GM15510 (cell line): Measurements from ENCODE around the gene TMEM225.

Experiments used
- POLR2A ChIP-seq: IDR thresholded peaks from 3 replicates; pipeline ENCODE4 v1.6.1; 2011; ENCODE audit warnings: borderline replicate concordance; ENCODE audit not compliant: insufficient read length; ENCODE audit errors: extremely low read depth

TMEM225 gene, protein sequence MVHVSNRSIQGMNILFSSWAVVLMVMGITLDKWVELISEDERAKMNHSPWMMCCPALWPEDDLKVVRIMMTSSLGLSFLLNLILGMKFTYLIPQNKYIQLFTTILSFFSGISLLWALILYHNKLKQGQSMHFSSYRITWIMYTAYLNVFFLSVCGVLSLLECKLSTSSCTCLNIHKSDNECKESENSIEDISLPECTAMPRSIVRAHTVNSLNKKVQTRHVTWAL

DNA sequence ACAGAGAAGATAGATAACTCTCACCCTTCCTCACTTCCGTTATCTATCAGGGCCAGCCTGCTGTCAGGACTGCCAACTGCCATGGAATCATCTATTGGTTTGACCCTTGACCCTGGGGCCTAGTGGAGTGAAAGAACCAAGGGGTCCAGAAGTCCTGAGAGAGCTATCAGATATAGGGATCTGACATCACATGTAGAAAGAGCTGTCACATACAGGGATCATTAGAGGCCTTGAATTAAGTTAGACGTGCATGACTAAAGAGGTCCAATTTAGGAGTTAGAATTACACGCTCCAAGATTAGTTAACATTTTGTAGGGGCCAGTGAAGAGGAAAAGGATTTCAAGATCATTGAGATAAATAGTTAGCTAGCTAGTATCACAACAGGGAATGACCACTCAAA, at the start of gene TMEM225:
TSS of gene TMEM225 (minus strand) at position 101 of the 400 bp plus-strand sequence. CDS start 245 bp downstream, outside the sequence.
- TF ChIP-seq POLR2A: no peak

DNA sequence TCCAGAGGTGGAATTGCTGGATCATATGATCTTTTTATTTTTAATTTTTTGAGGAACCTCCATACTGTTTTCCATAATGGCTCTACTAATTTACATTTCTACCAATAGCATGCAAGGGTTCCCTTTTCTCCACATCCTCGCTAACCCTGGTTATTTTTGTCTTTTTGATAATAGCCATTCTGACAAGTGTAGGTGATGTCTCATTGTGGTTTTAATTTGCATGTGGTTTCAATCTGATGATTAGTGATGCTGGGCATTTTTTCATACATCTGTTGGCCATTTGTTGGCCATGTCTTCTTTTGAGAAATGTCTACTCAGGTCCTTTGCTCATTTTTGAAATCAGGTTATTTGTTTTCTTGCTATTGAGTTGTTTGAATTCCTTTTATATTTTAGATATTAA, 38.6 kb upstream of the TMEM225 start:
- no peak for TF ChIP-seq POLR2A

DNA sequence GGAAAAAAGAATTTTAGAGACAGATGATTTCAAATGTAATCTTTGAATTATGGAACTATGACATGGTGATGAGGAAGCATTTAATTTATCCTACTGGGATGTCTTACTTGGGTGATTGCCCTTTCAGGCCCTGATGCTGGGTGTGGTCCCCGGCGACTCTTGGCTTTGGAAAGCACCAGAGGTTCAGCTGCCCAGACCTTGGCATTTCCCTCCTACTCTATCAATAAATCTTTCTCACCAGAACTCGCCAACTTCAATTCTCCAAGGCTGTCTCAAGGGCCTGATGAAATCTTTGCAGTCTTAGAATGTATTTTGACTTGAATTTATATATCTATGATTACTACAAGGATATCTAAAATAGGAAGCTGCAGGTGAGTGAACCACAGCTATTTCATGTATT, 35.5 kb upstream of the TMEM225 start:
- TF ChIP-seq POLR2A: no peak

DNA sequence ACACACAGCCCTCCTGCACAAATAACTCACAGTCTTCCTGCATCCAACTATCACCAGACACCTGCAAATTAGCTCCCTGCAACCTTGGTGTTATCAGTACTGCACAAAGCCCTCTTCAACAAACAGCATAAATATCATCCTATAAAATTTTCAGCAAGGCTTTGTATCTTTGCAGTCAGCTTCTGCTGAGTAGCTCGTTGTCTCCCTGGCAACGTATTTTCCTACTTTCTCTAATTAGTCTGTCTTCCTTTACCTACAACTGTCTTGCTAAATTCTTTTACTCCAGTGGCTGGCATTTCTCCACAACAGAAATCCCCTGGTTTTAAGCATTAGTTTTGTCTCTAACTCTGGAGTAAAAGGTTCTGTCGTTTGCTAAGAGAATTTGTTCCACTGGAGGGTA, 20.4 kb upstream of the TMEM225 start:
- TF ChIP-seq POLR2A: no peak

DNA sequence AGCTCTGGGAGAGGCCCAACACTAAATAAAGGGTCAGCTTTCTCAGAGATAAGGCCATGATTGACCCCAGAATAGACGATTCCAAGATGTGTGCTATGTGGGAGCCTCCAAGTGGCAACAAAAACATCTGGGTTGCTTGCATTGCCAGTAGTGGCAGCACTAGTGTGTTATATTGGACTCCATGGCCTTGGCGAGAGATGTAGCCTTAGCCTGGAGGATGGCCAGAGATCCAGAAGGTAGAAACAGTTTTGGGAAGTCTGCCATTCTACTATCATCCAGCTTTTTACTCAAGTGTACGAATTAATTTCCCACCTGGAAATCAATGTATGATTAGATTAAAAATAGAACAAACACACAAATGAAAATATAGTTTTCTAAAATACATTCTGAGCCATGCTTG, 19.5 kb upstream of the TMEM225 start:
- no peak for TF ChIP-seq POLR2A

DNA sequence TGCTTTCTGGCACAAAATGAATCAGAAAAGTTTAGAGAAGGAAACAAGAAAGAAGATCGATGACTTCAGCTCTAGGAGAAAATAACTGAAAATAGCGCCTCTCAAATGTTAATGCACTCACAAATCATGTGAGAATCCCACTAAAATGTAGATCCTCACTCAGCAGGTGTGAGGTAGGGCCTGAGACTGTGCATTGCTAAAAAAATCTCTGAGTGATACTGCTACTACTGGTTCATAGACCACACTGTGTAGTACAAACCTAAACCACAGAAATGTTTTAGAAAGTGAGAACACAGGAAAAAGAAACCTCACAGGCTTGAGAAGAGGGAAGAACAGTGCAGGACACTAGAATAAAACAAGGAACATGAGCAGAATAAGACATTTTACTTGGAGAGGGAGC, 18.5 kb upstream of the TMEM225 start:
- no peak for TF ChIP-seq POLR2A

DNA sequence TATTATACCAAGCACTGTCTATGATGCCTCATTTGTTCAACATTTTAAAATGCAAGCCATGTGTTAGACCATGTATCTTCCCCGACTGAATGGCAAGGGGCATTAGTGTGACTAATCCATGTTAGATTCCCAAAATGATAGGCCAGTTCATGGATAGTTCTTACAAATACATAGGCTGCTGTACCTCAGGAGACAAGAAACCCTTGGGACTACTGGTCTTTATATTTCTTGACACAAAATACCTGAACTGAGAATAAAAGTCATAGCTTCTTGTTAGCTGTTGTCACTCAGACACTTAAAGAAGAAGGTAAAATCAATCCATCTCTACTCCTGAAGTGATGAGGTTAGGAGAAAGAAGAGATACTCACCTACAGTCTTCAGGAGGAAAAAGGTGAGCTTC, 16.4 kb upstream of the TMEM225 start, which contains the start of gene OR8D4:
TSS of gene OR8D4 (plus strand) at position 301 of the 400 bp plus-strand sequence. CDS start 4,265 bp downstream, outside the sequence.
- TF ChIP-seq POLR2A: no peak

DNA sequence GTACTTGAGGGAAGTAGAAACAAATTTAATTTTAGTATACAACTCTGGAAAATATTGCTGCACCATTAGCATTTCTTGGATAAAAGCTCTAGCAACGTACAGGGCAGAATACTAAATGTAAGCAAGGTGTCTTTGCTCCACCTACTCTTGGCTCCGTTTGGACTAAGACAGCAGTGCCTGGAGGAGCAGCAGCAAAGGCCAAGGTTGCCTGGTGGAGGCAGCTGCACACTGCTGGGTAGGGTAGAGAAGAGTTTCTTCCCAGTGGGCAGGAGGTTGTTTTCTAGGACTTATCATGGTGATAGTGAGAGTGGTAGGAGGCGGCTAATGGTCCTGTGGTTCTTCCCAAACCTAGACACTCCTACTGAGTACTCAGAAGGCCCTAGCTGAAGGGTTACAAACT, 14.3 kb upstream of the TMEM225 start:
- no peak for TF ChIP-seq POLR2A

DNA sequence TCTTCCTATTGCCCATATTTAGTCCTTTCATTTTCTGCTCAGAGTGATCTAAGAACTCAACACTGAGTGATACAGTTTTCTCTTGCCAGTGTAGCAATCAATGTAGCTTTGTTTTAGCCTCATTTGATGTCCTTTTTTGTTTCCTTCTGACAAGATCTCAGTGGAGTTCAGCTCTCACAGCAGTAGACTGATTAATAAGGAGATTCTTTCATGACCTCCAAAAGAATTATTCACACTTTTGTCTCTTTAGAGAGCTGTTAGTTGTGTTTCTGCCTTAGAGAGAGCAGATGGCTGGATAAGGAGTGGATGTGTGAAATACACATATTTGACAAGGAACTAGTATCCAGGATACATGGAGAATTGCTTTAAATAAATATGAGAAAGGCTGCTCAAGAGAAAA, 6.6 kb upstream of the TMEM225 start:
- no peak for TF ChIP-seq POLR2A

DNA sequence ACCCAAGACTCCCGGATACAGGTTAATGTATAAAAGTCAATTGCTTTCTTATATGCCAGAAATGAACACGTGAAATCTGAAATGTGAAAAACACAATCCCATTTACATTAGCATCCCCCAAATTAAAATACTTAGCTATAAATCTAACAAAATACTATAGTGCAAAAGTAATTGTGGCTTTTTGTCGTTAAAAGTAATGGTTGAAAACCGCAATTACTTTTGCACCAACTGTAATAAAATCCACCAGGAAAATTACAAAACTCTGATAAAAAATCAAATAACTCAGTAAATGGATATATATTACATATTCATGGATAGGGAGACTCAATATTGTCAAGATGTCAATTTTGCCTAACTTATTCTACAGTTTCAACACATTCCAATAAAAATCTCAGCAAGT, 4.6 kb downstream of the TMEM225 start:
- no peak for TF ChIP-seq POLR2A

DNA sequence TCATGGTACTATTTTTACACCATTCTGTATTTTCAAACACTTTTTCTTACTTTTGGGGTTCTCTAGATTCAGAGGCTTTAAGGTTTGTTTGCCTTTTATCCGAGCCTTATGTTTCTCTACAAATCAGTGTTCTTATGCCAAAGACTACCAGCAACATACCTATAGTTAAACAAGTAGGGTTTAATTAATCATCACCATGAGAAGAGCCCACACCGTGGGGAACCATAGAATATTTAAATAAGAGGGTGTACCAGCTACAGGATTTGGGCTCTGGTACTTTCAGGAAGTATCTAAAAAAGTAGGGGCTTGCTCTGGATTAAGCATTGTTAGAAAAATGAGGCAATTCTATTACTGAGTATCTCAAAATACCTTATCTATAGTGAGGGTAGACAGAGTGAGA, 25.7 kb downstream of the TMEM225 start:
- no peak for TF ChIP-seq POLR2A

DNA sequence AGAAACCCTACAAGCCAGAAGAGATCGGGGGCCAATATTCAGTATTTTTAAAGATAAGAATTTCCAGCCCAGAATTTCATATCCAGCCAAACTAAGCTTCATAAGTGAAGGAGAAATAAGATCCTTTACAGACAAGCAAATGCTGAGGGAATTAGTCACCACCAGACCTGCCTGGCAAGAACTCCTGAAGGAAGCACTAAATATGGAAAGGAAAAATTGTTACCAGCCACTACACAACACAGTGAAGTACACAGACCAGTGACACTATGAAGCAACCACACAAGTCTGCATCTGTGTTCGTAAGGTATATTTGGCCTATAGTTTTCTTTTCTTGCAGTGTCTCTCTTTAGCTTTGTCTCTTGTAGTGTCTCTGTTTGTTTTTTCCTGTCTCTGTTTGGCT, 29.0 kb downstream of the TMEM225 start:
- no peak for TF ChIP-seq POLR2A

DNA sequence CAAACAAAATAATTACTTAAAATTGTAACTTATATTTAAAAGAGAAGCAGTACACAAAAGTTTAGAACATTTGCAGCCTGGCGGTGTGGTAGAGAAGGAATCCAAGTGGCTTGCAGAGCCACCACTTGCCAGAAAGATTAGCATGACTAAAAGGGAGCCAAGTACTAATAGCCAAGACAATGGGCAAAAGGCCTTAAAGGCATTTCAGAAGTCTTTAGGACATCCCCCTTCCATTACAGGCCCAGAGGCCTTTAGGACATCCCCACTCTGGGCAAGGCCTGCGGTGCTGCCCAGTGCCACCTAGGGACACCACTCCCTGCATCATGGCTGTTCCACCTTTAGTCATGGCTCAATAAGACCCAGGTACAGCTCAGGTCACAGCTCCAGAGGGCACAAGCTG, 32.4 kb downstream of the TMEM225 start:
- no peak for TF ChIP-seq POLR2A

DNA sequence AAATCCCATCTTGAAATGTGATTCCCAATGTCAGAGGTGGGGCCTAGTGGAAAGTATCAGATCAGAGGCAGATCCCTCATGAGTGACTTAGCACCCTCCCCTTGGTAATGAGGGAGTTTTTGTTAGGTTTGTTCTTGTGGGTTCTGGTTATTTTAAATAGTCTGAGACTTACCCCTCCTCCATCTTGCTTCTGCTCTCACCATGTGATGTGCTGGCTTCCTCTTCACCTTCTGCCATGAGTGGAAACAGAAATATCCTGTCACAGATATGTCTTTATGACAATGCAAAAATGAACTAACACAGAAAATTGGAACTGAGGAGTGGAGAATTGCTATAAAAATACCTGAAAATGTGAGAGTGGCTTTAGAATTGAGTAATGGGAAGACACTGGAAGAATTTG, 33.1 kb downstream of the TMEM225 start:
- TF ChIP-seq POLR2A: no peak

DNA sequence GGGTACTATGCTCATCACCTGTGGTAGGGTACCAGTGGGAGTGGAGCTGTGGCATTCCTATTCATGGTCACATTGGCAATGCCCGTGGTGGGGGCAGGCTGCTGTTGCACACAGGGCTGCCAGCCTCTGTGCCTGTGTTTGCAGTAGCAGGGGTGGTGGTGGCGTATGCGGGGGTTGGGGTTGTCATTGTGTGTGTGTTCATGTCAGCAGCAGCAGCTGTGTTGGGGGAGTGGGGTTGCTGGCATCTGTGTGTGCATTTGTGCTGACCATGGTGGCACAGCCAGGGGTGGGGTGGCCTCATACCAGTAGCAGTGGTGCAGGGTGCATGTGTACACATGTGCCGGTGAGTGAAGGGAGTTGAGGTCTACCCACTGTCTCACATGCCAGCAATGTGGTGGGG, 34.4 kb downstream of the TMEM225 start:
- TF ChIP-seq POLR2A: no peak

DNA sequence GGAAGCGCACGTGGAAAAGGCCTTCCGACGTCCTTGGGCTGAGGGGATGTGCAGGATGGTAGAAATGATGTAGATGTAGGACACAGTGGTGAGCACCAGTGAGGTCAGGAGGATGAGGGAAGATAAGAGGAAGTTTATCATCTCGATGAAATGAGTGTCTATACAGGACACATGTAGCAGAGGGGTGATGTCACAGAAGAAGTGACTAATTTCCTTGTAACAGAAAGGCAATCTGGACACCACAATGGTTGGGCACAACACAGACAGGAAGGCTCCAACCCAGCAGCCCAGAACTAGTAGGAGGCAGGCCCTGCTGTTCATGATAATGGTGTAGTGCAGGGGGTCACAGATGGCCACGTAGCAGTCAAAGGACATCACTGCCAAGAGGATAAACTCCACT, 44.3 kb downstream of the TMEM225 start:
- no peak for TF ChIP-seq POLR2A

DNA sequence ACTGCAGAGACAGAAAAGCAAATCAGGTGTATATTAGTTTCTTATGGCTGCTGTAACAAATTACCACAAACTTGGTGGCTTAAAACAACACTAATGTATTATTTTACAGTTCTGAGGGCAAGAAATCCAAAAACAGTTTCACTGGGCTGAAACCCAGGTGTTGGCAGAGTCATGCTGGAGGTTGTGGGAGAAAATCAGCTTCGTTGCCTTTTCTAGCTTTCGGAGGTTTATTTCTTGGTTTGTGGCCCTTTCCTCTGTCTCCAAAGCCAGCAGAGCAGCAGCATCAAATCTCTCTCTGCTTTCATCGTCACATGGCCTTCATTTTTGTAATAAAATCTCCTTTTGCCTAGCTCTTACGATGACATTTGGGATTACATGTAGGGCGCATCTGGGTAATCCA, 46.3 kb downstream of the TMEM225 start:
- no peak for TF ChIP-seq POLR2A
